ENCODE measurements around the gene DNAJA2.

DNAJA2 gene

DNA sequence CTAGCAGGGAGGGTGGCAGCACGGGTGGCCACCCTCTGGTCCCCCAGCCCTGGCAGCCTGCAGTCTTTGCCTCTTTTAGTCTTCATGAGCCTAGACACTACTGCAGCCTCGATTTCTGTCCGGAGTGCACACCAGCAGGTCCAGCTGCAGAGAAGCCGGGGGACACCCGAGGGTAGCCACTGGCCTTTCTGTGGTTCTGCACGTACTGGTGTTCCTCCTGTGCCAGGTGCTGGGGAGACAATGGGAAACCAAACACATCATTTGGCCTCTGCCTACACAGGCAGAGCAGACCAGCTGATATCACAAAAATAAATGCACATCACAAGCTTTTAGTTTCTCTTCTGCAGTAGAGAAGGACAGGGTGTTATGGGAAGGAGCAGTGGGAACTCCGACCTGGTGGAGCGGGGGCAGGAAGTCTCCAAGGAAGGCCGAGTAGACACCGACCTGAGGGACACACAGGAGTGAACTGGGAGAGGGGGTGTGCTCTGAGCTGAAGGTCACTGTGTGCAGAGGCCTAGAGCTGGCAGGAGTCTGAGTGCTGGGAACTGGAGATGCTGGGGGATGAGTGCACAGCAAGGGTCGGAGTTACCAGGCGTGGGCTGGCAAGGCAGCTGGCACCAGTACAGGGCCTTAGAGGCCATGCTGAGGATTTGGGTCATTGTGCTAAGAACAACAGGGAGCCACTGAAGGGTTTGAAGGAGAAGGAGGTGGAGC lies 66.3 kb downstream of the DNAJA2 start:
- H3K79me1 ChIP-seq (ENCODE audit: low read depth, low read length): no peaks in the 10 kb centered on the region
- peaks cover 0 to 2% of the 10 kb centered on the region in 2 donors for H3K9me3 ChIP-seq (replicated peaks in 1 of 2; ENCODE audit: control insufficient read depth in 2 of 2, insufficient read depth in 1 of 2, low read depth in 1 of 2, low read length in 2 of 2)
- no peak overlapping the region for H2BK15ac ChIP-seq (ENCODE audit: low read length)
- H2BK5ac ChIP-seq (ENCODE audit: low read length): no peak overlapping the region
- no peak overlapping the region for H3K4ac ChIP-seq (ENCODE audit: low read length)
- peaks cover 0 to 2% of the 10 kb centered on the region in 2 donors for H3K4me1 ChIP-seq (ENCODE audit: control insufficient read depth in 2 of 2, insufficient read depth in 1 of 2, low read depth in 1 of 2, low read length in 2 of 2)
- H3K4me2 ChIP-seq (ENCODE audit: insufficient read depth, low read length, poor library complexity, severe bottlenecking): no peak overlapping the region
- no peak overlapping the region for H3K23ac ChIP-seq (ENCODE audit: low read depth, low read length, poor library complexity)
- H2BK12ac ChIP-seq (ENCODE audit: low read length): no peak overlapping the region
- no peak overlapping the region for H3K18ac ChIP-seq (ENCODE audit: low read length)
- no peak overlapping the region for H3K4me3 ChIP-seq (ENCODE audit: low read length in 2 of 2)
- no peak overlapping the region for H3K27ac ChIP-seq (replicated peaks; ENCODE audit: low read length)
- H3K27me3 ChIP-seq (ENCODE audit: control insufficient read depth in 3 of 3, insufficient read depth in 3 of 3, low read depth in 1 of 3, low read length in 3 of 3): no peaks in the 10 kb centered on the region
- H2AFZ ChIP-seq (ENCODE audit: low read length): no peak overlapping the region
- no CpG with 5 or more reads among the region's 12 CpGs for WGBS, 2 donors (ENCODE audit: extremely low coverage in 2 of 2, insufficient read length in 2 of 2, insufficient replicate concordance in 1 of 2)
- H3K9ac ChIP-seq (ENCODE audit: low read depth, low read length, poor library complexity): no peak overlapping the region
- H2BK120ac ChIP-seq (ENCODE audit: low read depth, low read length): no peak overlapping the region
- DNase-seq (ENCODE audit: low spot score): no peak
- H4K8ac ChIP-seq (ENCODE audit: low read depth, low read length): no peak overlapping the region
- H3K36me3 ChIP-seq (replicated peaks in 1 of 2; ENCODE audit: control insufficient read depth in 2 of 2, insufficient read depth in 2 of 2, low read length in 2 of 2): peaks cover 32 to 76% of the 10 kb centered on the region in 2 donors
- no peak overlapping the region for H4K91ac ChIP-seq (ENCODE audit: low read depth, low read length, poor library complexity)
- no peak overlapping the region for H2AK5ac ChIP-seq (ENCODE audit: low read depth, low read length)
- H3K14ac ChIP-seq (ENCODE audit: low read length): no peak overlapping the region

DNA sequence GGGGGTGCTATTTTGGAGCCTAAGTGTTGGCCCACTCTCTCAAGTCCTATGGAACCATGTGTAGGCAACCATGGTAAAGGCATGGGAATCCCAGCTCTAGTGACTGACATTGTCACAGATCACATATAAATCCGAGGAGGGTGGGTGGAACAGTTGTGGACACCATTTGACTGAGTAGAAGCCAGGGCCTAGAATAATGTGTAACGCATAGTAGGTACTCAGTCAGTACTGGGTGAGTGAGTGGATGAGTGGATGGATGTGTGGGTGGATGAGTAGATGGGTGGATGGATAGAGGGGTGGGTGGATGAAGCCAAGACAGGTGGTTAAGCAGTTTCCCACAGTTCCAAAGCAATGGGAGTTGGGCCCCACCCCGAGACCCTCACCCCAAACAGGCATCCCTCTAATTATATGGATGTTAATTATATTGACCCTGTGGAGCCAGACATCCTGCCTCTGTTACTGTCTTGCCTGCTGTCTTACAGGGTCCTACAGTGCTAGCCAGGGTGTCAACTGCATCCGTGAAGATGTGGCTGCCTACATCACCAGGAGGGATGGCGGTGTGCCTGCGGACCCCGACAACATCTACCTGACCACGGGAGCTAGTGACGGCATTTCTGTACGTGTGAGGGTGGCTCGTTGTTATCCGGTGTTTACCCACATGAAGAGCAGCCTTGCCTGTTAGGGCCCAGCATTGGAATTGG lies 67.0 kb downstream of the DNAJA2 start:
- Histone ChIP-seq H4K91ac (ENCODE audit: low read depth, low read length, poor library complexity) (no peak overlapping the region), H3K23ac (ENCODE audit: low read depth, low read length, poor library complexity) (no peak overlapping the region), H3K79me1 (ENCODE audit: low read depth, low read length) (no peaks in the 10 kb centered on the region), H2BK15ac (ENCODE audit: low read length) (no peak overlapping the region), H3K4ac (ENCODE audit: low read length) (no peak overlapping the region), H3K14ac (ENCODE audit: low read length) (no peak overlapping the region), H3K18ac (ENCODE audit: low read length) (no peak overlapping the region), H3K4me3 (ENCODE audit: low read length in 2 of 2) (no peak overlapping the region), H4K8ac (ENCODE audit: low read depth, low read length) (no peak overlapping the region), H3K9me3 (replicated peaks in 1 of 2; ENCODE audit: control insufficient read depth in 2 of 2, insufficient read depth in 1 of 2, low read depth in 1 of 2, low read length in 2 of 2) (peaks cover 0 to 2% of the 10 kb centered on the region in 2 donors), H3K27me3 (ENCODE audit: control insufficient read depth in 3 of 3, insufficient read depth in 3 of 3, low read depth in 1 of 3, low read length in 3 of 3) (no peaks in the 10 kb centered on the region), H2BK5ac (ENCODE audit: low read length) (no peak overlapping the region), H2AFZ (ENCODE audit: low read length) (no peak overlapping the region), H2BK12ac (ENCODE audit: low read length) (no peak overlapping the region), H3K36me3 (replicated peaks in 1 of 2; ENCODE audit: control insufficient read depth in 2 of 2, insufficient read depth in 2 of 2, low read length in 2 of 2) (peaks cover 31 to 76% of the 10 kb centered on the region in 2 donors), H3K27ac (replicated peaks; ENCODE audit: low read length) (no peak overlapping the region), H3K4me2 (ENCODE audit: insufficient read depth, low read length, poor library complexity, severe bottlenecking) (no peak overlapping the region), H3K4me1 (ENCODE audit: control insufficient read depth in 2 of 2, insufficient read depth in 1 of 2, low read depth in 1 of 2, low read length in 2 of 2) (peaks cover 0 to 2% of the 10 kb centered on the region in 2 donors), H2BK120ac (ENCODE audit: low read depth, low read length) (no peak overlapping the region), H3K9ac (ENCODE audit: low read depth, low read length, poor library complexity) (no peak overlapping the region), H2AK5ac (ENCODE audit: low read depth, low read length) (no peak overlapping the region)
- DNase-seq (ENCODE audit: low spot score): no peak
- no CpG with 5 or more reads among the region's 12 CpGs for WGBS, 2 donors (ENCODE audit: extremely low coverage in 2 of 2, insufficient read length in 2 of 2, insufficient replicate concordance in 1 of 2)
